ENCODE results near the gene HERPUD2.

Gene HERPUD2

GRCh38 chr7:35694784-35695472 is at the start of gene HERPUD2:
TSS of gene HERPUD2 (minus strand) at chr7:35695135. CDS start at chr7:35694330, 805 bp downstream.
- DNase-seq: peak; percentile 94

- DNase-seq: no peak
Measured at GRCh38 chr7:35738889-35739288, 44.0 kb upstream of the HERPUD2 start.

GRCh38 chr7:35736725-35737124 is 41.8 kb upstream of the HERPUD2 start:
- DNase-seq: no peak

DNA sequence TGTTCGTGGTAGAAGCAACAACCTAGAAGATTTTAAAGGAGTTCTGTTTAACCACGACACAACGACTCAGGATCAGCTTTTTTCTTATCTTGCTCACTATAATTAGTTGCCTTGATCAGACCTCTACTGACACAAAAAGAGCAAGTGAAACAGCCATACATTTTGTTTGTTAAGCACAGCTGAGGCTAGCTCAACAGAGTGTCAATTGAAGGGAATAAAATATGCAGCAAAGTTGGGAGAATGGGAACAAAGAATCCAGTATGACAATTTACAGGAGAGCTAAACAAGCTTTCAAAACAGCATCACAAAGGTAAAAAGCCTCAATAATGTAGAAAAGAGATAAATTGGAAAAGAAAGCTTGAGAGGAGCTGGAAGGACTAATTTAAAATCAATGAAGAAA is 40.5 kb upstream of the HERPUD2 start:
- DNase-seq: no peak

GRCh38 chr7:35734001-35734483 is 39.1 kb upstream of the HERPUD2 start:
- DNase-seq: no peak

- DNase-seq: no peak
Measured at GRCh38 chr7:35731349-35731748, 36.4 kb upstream of the HERPUD2 start.

- peak; percentile 57 for DNase-seq
Measured at GRCh38 chr7:35729061-35729783, 34.3 kb upstream of the HERPUD2 start.

DNA sequence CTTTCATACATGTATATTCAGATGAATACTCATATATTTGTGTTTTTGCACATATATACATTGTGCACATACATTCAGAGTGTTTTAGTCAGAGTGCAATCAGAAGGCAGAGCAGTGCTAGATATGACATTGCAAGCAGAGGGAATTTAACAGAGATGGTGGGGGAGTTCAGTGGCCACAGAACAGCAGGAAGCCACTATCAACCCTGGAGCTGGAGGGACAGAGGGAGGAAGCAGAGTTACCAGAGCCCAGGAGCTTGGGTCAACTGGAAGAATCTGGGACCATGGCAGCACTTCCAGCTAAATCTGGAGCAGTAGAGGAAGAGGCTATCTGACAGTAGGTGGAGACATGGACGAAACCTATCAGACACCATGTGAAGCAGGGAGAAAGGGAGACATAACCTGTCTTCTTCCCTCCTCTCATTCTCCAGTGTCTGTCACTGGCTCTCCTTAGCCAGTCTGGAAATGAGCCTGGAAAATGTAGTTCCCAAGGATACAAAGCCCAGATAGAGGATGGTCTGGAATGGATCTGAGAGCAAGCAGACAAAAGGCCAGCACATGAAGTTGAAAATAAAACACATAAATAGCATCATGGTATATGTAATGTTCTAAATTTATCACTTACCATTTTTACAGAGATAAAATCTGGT is 33.6 kb upstream of the HERPUD2 start:
- no peak for DNase-seq

DNA sequence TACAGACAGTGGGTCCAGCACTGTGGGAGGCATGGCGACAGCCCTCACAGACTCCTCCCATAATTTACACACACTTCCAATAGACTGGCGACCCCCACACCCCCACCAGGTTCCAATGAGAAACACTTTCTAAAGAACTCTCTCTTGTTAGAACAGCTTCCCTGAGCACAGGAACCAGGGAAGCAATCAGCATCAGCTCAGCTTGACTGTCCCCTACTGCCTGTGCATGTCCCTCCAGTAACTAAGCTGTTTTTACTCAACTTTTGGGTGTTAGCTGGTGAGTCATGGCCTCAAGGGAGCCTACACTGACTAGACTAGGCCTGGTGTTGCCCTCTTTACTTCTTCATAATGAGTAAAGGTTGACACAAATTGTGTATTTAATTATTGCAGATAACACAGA is 32.6 kb upstream of the HERPUD2 start:
- DNase-seq: peak; percentile 75

GRCh38 chr7:35726654-35727053 is 31.7 kb upstream of the HERPUD2 start:
- no peak for DNase-seq

GRCh38 chr7:35725280-35725680 is 30.3 kb upstream of the HERPUD2 start:
- no peak for DNase-seq

DNA sequence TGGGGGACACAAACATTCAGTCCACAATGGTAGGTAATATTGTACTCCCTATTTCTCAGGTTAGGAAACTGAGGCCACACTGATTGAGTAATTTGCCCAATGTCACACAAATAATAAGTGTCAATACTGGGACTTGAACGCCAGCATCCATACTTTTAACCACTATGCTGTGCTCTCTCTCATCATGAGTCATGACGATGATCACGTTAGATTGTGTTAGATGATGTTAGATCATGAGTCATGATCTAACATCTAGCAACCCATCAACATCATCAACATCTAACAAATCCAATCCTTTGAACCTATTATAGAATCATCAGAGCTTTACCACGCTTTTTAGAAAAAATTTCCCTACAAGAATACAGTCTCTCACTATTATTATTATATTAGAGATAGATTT is 28.1 kb upstream of the HERPUD2 start:
- peak; percentile 20 for DNase-seq

- DNase-seq: no peak
Measured at GRCh38 chr7:35722054-35722849, 27.3 kb upstream of the HERPUD2 start.

- DNase-seq: no peak
Measured at GRCh38 chr7:35721288-35721687, 26.4 kb upstream of the HERPUD2 start.

GRCh38 chr7:35720849-35721248 is 25.9 kb upstream of the HERPUD2 start:
- DNase-seq: no peak

DNA sequence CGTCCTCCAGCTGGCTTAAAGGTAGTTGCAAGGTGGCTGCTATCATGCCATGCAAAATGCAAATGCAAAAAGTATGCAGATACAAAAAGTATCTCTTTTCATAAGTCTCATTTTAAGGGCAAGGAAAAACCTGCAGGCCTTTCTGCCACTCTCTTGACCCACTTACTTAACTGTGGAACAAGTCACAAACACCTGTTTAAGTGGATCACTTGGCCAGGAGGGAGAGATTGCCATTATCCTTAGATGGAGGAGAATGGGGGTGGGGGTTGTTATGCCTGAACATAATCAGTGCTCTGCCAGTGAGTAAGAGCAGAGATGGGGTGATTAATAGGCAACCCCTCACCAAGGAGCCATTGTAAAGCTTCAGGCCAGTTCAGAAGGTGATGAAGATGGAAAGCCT is 25.1 kb upstream of the HERPUD2 start:
- DNase-seq: no peak

- no peak for DNase-seq
Measured at GRCh38 chr7:35718047-35718446, 23.1 kb upstream of the HERPUD2 start.

DNA sequence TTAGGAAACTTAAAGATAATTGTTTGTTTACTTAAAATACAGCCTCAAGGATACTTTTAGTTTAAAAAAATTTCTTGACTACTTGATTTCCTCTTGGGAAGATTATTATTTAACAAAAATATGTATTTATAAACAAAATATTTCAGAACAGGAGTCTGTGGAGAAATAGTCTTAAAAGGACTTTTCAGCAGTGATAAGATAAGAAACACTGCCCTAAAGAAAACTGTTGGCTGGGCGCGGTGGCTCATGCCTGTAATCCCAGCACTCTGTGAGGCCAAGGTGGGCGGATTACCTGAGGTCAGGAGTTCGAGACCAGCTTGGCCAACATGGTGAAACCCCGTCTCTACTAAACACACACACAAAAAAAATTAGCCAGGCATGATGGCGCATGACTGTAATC is 22.6 kb upstream of the HERPUD2 start:
- no peak for DNase-seq

GRCh38 chr7:35717013-35717412 is 22.1 kb upstream of the HERPUD2 start:
- no peak for DNase-seq

GRCh38 chr7:35716038-35716803 is 21.3 kb upstream of the HERPUD2 start:
- DNase-seq: no peak

GRCh38 chr7:35714862-35715261 is 19.9 kb upstream of the HERPUD2 start:
- no peak for DNase-seq

GRCh38 chr7:35714407-35714806 is 19.5 kb upstream of the HERPUD2 start:
- DNase-seq: no peak

Data from inflammatory macrophage treated with lipopolysaccharide for 4 hours (primary cell).